ENCODE measurements around the gene TSPYL2.

The TSPYL2 gene

GRCh38 chrX:53081925-53082772 is at the start of gene TSPYL2:
Gene TSPYL2 (plus strand): TSS chrX:53082367. CDS start chrX:53082499, 132 bp downstream.
- Histone ChIP-seq H3K4me3 (ENCODE audit: low read depth, low read length) (peak within 1 kb of the TSS; percentile 90), H3K27ac (ENCODE audit: low read depth, low read length) (peak within 1 kb of the TSS; percentile 83), H2AFZ (ENCODE audit: low read length, unreplicated experiment) (no peak within 1 kb of the TSS), H3K79me2 (ENCODE audit: control insufficient read depth, insufficient read depth, low read length, unreplicated experiment) (peaks cover 20% of the 10 kb centered on the region), H3K36me3 (ENCODE audit: insufficient read depth, low read length) (peaks cover 7% of the 10 kb centered on the region; the same call in 1 of the 2 replicates), H3K4me1 (ENCODE audit: control insufficient read depth, insufficient read depth, low read length, unreplicated experiment) (peaks cover 19% of the 10 kb centered on the region), H3K27me3 (ENCODE audit: insufficient read depth, low read length) (no peaks in the 10 kb centered on the region)

- no peaks in the 10 kb centered on the region for H3K36me3 ChIP-seq (ENCODE audit: insufficient read depth, low read length)
- no peaks in the 10 kb centered on the region for H3K79me2 ChIP-seq (ENCODE audit: control insufficient read depth, insufficient read depth, low read length, unreplicated experiment)
- no peaks in the 10 kb centered on the region for H3K4me1 ChIP-seq (ENCODE audit: control insufficient read depth, insufficient read depth, low read length, unreplicated experiment)
- peaks cover 18% of the 10 kb centered on the region; the same call in 1 of the 2 replicates for H3K27me3 ChIP-seq (ENCODE audit: insufficient read depth, low read length)
- no peak overlapping the region for H3K27ac ChIP-seq (ENCODE audit: low read depth, low read length)
- H2AFZ ChIP-seq (ENCODE audit: low read length, unreplicated experiment), result no peak overlapping the region
- no peak overlapping the region for H3K4me3 ChIP-seq (ENCODE audit: low read depth, low read length)
Observed at GRCh38 chrX:53036149-53036548, 46.0 kb upstream of the TSPYL2 start.

- Histone ChIP-seq H3K27ac (ENCODE audit: low read depth, low read length) (no peak overlapping the region), H3K36me3 (ENCODE audit: insufficient read depth, low read length) (no peaks in the 10 kb centered on the region), H2AFZ (ENCODE audit: low read length, unreplicated experiment) (no peak overlapping the region), H3K79me2 (ENCODE audit: control insufficient read depth, insufficient read depth, low read length, unreplicated experiment) (no peaks in the 10 kb centered on the region), H3K27me3 (ENCODE audit: insufficient read depth, low read length) (peaks cover 12% of the 10 kb centered on the region; the same call in 1 of the 2 replicates), H3K4me1 (ENCODE audit: control insufficient read depth, insufficient read depth, low read length, unreplicated experiment) (no peaks in the 10 kb centered on the region), H3K4me3 (ENCODE audit: low read depth, low read length) (no peak overlapping the region)
Observed at GRCh38 chrX:53039236-53039635, 42.9 kb upstream of the TSPYL2 start.

- Histone ChIP-seq H3K36me3 (ENCODE audit: insufficient read depth, low read length) (no peaks in the 10 kb centered on the region), H2AFZ (ENCODE audit: low read length, unreplicated experiment) (no peak overlapping the region), H3K4me3 (ENCODE audit: low read depth, low read length) (no peak overlapping the region), H3K27ac (ENCODE audit: low read depth, low read length) (no peak overlapping the region), H3K79me2 (ENCODE audit: control insufficient read depth, insufficient read depth, low read length, unreplicated experiment) (peaks cover 16% of the 10 kb centered on the region), H3K27me3 (ENCODE audit: insufficient read depth, low read length) (0 out of 2 replicates have a peak, but pooled peaks cover 4% of the 10 kb centered on the region), H3K4me1 (ENCODE audit: control insufficient read depth, insufficient read depth, low read length, unreplicated experiment) (peaks cover 7% of the 10 kb centered on the region)
Observed at GRCh38 chrX:53044995-53045394, 37.2 kb upstream of the TSPYL2 start.

GRCh38 chrX:53047228-53047627 is 34.9 kb upstream of the TSPYL2 start:
- Histone ChIP-seq H3K36me3 (ENCODE audit: insufficient read depth, low read length) (no peaks in the 10 kb centered on the region), H3K4me1 (ENCODE audit: control insufficient read depth, insufficient read depth, low read length, unreplicated experiment) (peaks cover 18% of the 10 kb centered on the region), H3K27ac (ENCODE audit: low read depth, low read length) (no peak overlapping the region), H2AFZ (ENCODE audit: low read length, unreplicated experiment) (no peak overlapping the region), H3K79me2 (ENCODE audit: control insufficient read depth, insufficient read depth, low read length, unreplicated experiment) (peaks cover 38% of the 10 kb centered on the region), H3K27me3 (ENCODE audit: insufficient read depth, low read length) (no peaks in the 10 kb centered on the region), H3K4me3 (ENCODE audit: low read depth, low read length) (no peak overlapping the region)

GRCh38 chrX:53048169-53049126 is 33.7 kb upstream of the TSPYL2 start, which contains the start of gene GPR173:
Gene GPR173 (plus strand): TSS chrX:53048789. CDS start chrX:53076622, 27,833 bp downstream.
- peak within 1 kb of the TSS; percentile 91 for H3K4me3 ChIP-seq (ENCODE audit: low read depth, low read length)
- H2AFZ ChIP-seq (ENCODE audit: low read length, unreplicated experiment), result peak within 1 kb of the TSS; percentile 60
- no peaks in the 10 kb centered on the region for H3K36me3 ChIP-seq (ENCODE audit: insufficient read depth, low read length)
- peaks cover 18% of the 10 kb centered on the region for H3K4me1 ChIP-seq (ENCODE audit: control insufficient read depth, insufficient read depth, low read length, unreplicated experiment)
- H3K27me3 ChIP-seq (ENCODE audit: insufficient read depth, low read length), result no peaks in the 10 kb centered on the region
- peak within 1 kb of the TSS; percentile 58; the same call in 1 of the 2 replicates for H3K27ac ChIP-seq (ENCODE audit: low read depth, low read length)
- H3K79me2 ChIP-seq (ENCODE audit: control insufficient read depth, insufficient read depth, low read length, unreplicated experiment), result peaks cover 50% of the 10 kb centered on the region

- Histone ChIP-seq H2AFZ (ENCODE audit: low read length, unreplicated experiment) (no peak overlapping the region), H3K4me3 (ENCODE audit: low read depth, low read length) (peak overlapping the region; percentile 86), H3K4me1 (ENCODE audit: control insufficient read depth, insufficient read depth, low read length, unreplicated experiment) (peaks cover 18% of the 10 kb centered on the region), H3K27ac (ENCODE audit: low read depth, low read length) (no peak overlapping the region), H3K79me2 (ENCODE audit: control insufficient read depth, insufficient read depth, low read length, unreplicated experiment) (peaks cover 54% of the 10 kb centered on the region), H3K36me3 (ENCODE audit: insufficient read depth, low read length) (no peaks in the 10 kb centered on the region), H3K27me3 (ENCODE audit: insufficient read depth, low read length) (no peaks in the 10 kb centered on the region)
Observed at GRCh38 chrX:53049127-53049517, 33.0 kb upstream of the TSPYL2 start.

GRCh38 chrX:53050841-53051240 is 31.3 kb upstream of the TSPYL2 start:
- Histone ChIP-seq H3K27ac (ENCODE audit: low read depth, low read length) (no peak overlapping the region), H3K4me1 (ENCODE audit: control insufficient read depth, insufficient read depth, low read length, unreplicated experiment) (peaks cover 18% of the 10 kb centered on the region), H3K27me3 (ENCODE audit: insufficient read depth, low read length) (no peaks in the 10 kb centered on the region), H3K79me2 (ENCODE audit: control insufficient read depth, insufficient read depth, low read length, unreplicated experiment) (peaks cover 65% of the 10 kb centered on the region), H3K4me3 (ENCODE audit: low read depth, low read length) (peak overlapping the region; percentile 86), H2AFZ (ENCODE audit: low read length, unreplicated experiment) (no peak overlapping the region), H3K36me3 (ENCODE audit: insufficient read depth, low read length) (no peaks in the 10 kb centered on the region)

GRCh38 chrX:53055244-53055849 is 26.8 kb upstream of the TSPYL2 start:
- Histone ChIP-seq H3K4me1 (ENCODE audit: control insufficient read depth, insufficient read depth, low read length, unreplicated experiment) (peaks cover 7% of the 10 kb centered on the region), H2AFZ (ENCODE audit: low read length, unreplicated experiment) (no peak overlapping the region), H3K27me3 (ENCODE audit: insufficient read depth, low read length) (no peaks in the 10 kb centered on the region), H3K79me2 (ENCODE audit: control insufficient read depth, insufficient read depth, low read length, unreplicated experiment) (peaks cover 48% of the 10 kb centered on the region), H3K36me3 (ENCODE audit: insufficient read depth, low read length) (no peaks in the 10 kb centered on the region), H3K4me3 (ENCODE audit: low read depth, low read length) (no peak overlapping the region), H3K27ac (ENCODE audit: low read depth, low read length) (no peak overlapping the region)

- no peak overlapping the region for H3K27ac ChIP-seq (ENCODE audit: low read depth, low read length)
- H2AFZ ChIP-seq (ENCODE audit: low read length, unreplicated experiment), result no peak overlapping the region
- no peaks in the 10 kb centered on the region for H3K27me3 ChIP-seq (ENCODE audit: insufficient read depth, low read length)
- no peaks in the 10 kb centered on the region for H3K4me1 ChIP-seq (ENCODE audit: control insufficient read depth, insufficient read depth, low read length, unreplicated experiment)
- no peaks in the 10 kb centered on the region for H3K36me3 ChIP-seq (ENCODE audit: insufficient read depth, low read length)
- no peak overlapping the region for H3K4me3 ChIP-seq (ENCODE audit: low read depth, low read length)
- peaks cover 38% of the 10 kb centered on the region for H3K79me2 ChIP-seq (ENCODE audit: control insufficient read depth, insufficient read depth, low read length, unreplicated experiment)
Observed at GRCh38 chrX:53056292-53056691, 25.9 kb upstream of the TSPYL2 start.

Measured in ACC112 (cell line).